ENCODE results near the gene STK25. TPM values are rescaled to one million over a fixed set of nuclear protein-coding genes. Genes with fewer than 3 reads are reported as not detected.
"Not testable (repeated sequence)": the region's sequence is repeated elsewhere in the genome, so short reads cannot be mapped to it uniquely, and the experiment has no call there.

The STK25 gene
- total RNA-seq, 2 experiments from 2014 or later = 97.6 to 113 TPM

- ChIA-PET CTCF (interaction anchor here (0.6 kb wide), 1 partner anchor 83 kb away, joined by 3 read pairs; no protein-coding TSS in a partner anchor), POLR2A (no interaction called here)
These were observed 32.6 kb upstream of the STK25 start for GRCh38 chr2:241540771-241541561.

- ChIA-PET POLR2A (no interaction called here), CTCF (no interaction called here)
These were observed 32.0 kb upstream of the STK25 start for GRCh38 chr2:241540401-241540770.

- CTCF ChIA-PET = no interaction called here
- POLR2A ChIA-PET = no interaction called here
These were observed 31.4 kb upstream of the STK25 start for GRCh38 chr2:241539616-241540374.

DNA sequence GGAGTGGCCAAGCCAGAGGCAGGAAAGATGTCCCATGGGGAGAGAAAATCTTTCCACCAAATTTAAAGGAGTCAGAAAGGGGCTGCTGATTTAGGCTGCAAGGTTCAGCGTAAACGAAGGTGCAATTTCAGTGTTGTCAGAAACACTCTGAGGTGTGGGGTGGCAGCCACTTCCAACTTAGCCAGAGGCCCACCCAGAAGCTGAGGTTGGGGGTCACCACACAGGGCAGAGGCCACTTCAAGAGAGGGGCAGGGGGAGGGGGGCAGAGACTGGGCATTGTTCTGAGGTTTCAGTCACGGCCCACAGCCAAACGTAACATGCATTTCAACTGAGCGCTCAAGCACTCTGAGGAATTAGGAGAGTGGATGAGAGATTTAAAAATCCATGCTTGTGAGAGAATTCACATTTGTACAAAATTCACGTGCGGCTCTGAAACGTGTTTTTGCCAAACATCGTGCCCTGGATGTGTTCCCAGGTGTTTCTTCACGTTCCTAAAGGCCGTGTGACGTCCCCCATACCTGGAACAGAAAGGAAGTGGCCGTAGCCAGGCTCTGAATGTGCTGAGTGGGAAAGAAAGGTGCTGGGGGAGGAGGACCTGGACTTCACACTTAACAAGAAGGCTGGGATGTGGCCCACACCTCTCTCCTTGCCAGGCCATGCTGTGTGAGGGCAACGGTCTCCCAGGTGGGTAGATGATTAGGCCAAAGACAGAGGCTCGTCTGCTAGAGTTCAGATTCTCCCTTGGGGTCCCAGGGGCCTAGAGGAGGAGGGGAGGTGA, 30.6 kb upstream of the STK25 start:
- CTCF ChIA-PET = no interaction called here

DNA sequence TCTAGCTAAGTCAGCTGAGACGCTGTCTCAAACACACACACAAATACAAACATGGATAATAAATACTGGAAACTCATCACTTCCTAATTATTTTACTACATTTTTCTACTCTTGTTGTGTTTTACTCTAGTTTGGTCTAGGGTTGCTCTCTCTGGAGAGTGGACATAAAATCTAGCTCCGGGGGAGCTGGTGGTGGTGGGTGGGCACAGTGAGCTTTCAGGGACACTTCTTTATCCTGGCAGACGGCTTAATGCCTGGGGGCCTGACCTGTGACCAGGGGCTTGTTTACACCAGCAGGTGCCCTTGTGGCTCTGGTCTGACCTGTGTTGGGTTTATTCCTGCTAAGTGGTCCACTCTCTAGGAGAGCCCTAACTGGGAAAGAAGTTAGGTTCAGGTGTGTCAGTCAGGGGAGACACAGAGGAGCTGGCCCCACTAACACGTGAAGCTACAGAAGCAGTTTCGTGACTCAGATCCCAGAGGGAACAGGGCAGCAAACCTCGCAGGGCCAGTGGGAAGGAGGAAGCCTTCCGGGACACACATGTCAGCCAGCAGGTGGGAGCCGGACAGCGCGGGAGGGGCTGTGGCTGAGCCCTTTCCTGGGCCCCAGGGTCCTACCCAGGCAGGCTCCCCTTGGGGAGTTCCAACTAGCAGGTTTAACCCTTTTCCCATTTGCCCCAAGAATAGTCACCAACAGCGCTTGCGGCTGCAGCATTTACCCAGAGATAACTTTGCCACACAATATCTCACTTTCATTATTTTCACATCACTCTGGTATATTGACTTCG, 27.7 kb upstream of the STK25 start:
- POLR2A ChIA-PET = no interaction called here
- CTCF ChIA-PET = no interaction called here

More for the DNA sequence above, 30.6 kb upstream of the STK25 start:
- POLR2A ChIA-PET = no interaction called here

DNA sequence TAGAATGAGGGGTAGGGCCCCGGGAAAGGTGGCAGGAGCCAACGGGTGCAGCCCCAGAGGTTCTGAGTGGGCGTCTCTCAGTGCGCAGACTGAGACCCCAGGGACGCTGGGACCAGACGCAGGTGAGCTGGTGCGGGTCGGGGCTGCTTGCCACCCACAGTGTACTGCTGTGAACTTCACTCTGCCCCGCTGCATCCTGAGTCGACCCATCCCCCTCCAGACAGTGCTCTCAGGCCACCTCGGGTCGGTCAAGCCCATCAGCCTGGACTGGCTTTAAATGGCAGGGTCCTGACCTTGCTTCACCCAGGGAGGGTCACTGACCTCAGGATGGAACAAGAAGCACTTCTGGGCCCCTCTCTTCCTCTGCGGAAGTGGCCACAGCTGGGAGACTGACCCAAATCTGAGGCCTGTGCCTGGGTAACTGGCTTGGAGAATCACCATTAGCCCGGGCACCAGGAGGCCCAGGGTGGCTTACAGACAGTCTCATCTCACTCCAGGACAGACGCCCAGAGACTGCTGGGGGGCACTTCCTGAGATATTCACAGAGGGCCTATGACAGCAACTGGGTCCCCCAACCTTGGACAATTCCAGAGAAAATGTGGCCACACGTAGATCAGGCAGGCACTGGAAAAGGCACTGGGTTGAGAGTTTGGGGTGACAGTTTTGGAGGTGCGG, 26.5 kb upstream of the STK25 start:
- CTCF ChIA-PET = no interaction called here
- POLR2A ChIA-PET = no interaction called here

GRCh38 chr2:241534293-241534692, 25.9 kb upstream of the STK25 start:
- POLR2A ChIA-PET = no interaction called here
- CTCF ChIA-PET = no interaction called here

DNA sequence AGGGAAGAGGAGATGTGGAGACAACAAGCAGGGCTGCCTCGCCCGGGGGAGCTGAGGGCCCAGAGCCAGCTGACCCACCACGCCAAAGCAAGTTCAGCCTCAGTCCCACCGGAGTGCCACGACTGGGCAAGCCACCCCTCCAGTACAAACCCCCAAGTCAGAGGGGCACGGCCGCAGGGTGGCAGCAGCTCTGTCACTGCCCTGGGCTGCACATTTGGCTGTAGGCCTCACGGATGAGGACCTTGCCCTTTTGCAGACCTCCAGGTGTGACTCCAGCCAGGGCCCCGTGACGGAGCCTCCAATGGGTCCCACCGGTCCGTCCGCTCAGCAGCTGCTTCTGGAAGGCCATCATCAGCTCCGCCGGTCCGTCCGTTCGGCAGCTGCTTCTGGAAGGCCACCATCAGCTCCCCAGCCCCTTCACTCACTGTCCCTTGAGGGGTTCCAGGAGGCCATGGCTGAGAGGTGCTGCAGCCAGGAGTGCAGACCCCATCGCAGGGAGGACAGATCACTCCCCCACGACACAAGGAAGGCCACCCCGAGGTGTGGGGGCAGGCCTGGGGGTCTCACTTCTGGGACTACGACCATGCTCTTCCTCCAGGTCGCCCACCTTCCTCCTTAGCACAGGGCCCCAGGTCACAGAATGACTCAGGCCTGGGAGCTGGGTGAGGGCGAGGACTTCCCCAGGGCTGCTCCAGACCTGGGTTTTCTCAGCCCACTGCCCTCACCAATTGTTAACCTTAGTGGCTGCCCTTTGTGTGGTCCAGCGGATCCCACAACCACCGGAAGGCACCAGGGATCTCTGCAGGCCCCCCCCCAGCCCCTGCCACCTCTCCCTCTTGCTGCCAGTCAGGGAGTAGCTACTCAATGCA, 24.6 kb upstream of the STK25 start:
- POLR2A ChIA-PET = no interaction called here

DNA sequence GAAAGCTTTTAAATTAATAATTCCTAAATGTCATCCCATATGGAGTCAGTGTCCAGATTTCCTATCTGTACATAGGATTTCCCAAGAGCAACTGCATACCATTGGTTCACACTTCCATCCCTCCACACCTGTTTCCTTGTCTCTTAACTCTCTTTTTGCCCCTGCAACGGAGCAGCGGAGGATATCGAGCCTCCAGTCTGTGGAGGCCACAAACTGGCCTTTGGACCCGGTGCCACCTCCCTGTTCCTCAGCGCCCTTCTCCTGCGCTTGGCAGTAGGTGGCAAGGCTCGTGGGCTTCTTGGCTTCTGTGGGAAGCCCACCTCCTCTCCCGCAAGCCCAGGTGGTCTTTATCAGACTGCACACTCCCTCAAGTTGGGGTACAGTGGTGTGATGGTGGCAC, 23.8 kb upstream of the STK25 start:
- CTCF ChIA-PET = no interaction called here
- POLR2A ChIA-PET = no interaction called here

More for the DNA sequence above, 24.6 kb upstream of the STK25 start:
- CTCF ChIA-PET = no interaction called here

DNA sequence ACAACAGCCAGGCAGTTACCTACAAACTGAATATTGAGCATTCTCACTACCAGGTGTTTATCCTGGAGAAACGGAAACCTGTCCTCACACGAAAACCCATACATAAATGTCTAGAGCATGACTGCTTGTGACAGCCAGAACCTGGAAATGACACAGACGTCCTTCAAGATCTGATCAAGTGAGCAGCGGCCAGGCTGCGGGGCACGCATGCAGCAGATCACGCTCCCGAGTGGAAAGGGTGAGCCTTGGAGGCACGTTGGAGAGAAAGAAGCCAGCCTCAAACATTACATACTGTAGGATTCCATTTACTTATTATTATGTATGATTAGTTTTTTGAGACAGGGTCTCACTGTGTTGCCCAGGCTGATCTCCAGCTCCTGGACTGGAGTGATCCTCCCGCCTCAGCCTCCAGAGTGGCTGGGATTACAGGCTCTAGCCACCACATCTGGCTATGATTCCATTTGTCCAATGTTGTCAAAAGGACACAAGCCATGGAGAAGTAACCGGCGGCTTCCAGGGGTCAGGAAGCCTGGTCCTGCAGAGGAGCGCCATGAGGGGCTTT, 22.9 kb upstream of the STK25 start:
- POLR2A ChIA-PET = no interaction called here
- CTCF ChIA-PET = no interaction called here

DNA sequence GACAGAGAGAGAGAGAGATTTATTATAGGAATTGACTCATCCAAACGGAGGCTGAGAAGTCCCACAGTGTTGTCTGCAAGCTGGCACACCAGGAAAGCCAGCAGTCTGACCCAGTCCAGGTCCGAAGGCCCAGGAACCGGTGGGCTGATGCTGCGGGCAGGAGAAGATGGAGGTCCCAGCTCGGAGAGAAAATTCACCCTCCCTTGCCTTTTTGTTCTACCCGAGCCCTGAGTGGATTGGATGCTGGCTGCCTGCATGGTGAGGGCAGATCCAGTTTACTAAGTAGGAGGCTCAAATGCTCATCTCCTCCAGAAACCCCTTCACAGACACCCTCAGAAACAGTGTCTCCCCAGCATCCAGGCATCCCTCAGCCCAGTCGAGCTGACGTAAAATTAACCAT, 22.2 kb upstream of the STK25 start:
- ChIA-PET CTCF (no interaction called here), POLR2A (no interaction called here)

DNA sequence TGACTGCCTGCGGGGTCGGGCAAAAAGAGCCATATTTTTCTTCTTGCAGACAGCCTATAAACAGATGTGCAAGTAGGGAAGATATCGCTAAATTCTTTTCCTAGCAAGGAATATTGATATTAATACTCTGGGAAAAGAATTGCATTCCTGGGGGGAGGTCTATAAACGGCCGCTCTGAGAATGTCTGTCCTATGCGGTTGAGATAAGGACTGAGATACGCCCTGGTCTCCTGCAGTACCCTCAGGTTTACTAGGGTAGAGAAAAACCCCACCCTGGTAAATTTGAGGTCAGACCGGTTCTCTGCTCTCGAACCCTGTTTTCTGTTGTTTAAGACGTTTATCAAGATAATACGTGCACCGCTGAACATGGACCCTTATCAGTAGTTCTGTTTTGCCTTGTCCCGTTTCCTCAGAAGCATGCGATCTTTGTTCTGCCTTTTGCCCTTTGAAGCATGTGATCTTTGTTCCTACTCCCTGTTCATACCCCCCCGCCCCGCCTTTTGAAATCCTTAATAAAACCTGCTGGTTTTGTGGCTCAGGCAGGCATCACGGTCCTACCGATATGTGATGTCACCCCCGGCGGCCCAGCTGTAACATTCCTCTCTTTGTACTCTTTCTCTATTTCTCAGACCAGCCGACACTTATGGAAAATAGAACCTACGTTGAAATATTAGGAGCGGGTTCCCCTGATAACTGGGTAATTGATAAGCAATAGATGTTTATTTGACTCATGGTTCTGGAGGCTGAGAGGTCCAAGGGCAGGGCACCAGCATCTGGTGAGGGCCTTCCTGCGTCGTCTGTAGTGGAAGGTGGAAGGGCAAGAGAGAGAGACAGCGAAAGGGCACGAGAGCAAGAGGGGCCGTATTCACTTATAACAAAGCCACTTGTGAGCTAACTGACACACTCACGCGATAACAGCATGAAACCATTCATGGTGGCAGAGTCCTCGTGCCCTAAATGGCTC, 17.7 kb upstream of the STK25 start:
- CTCF ChIA-PET, POLR2A ChIA-PET: not testable (repeated sequence)

DNA sequence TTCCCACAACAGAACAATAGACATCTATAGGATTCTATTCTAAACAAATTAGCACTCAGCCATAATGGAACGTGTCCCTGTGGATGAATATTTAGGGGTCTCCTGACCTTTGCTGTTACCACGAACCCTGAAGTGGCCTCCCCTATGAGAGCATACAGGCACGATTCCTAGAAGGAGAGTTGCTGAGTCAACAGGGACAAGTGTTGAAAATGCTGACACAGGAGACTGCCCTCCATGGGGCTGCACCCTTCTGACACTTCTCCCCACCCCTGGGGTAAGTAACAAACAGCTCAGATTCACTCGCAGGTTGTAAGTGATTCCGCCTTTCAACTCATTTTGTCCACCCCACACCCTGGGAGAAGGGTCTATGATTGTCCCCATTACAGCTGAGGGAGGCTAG, 14.1 kb upstream of the STK25 start:
- ChIA-PET POLR2A (no interaction called here), CTCF (interaction anchor here (0.8 kb wide), 1 partner anchor 8 kb away, joined by 3 read pairs; no protein-coding TSS in a partner anchor)

DNA sequence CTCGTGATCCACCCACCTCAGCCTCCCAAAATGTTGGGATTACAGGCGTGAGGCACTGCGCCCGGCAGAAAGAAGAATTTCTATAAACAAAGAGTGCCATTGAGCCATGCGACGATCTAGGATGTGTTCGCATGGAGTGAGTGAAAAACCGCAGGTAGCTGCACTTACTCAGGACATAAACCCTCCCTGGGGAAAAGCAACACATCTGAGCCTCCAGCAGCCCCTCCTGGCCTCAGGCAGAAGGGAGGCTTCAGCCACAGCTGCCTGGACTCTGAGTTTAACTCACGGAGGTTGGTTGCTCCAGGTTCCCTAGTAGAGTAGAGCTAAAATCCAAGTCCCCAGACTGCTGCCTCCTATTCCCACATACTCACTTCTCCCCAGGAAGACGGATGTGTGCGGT, 11.3 kb upstream of the STK25 start:
- POLR2A ChIA-PET = no interaction called here

DNA sequence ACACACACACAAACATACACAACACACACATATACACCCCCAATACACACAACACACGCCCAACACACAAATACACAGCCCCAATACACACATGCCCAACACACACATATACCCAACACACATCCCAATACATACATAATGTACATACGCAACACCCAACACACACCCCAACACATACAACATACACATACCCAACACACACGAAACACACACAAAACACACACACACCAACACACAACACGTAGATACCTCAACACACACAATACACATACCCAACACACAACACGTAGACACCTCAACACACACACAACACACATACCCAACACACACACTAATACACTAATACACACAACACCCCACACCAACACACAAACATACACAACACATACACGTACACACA, 8.9 kb upstream of the STK25 start:
- ChIA-PET POLR2A (no interaction called here), CTCF (no interaction called here)

More for the DNA sequence above, 11.3 kb upstream of the STK25 start:
- CTCF ChIA-PET = no interaction called here

DNA sequence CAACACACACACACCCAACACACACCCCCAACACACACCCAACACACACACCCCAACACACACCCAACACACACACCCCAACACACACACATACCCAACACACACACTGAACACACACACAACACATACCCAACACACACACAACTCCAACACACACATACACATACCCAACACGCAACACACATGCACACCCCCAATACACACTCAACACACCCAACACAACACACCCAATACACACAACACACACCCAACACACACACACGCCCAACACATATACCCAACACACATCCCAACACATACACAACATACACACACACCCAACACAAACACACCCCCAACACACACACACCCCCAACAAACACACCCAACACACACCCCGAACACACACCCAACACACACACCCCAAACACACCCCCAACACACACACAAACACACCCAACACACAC, 8.2 kb upstream of the STK25 start:
- POLR2A ChIA-PET = no interaction called here
- CTCF ChIA-PET = no interaction called here

Data from activated CD8-positive, alpha-beta memory T cell treated with anti-CD3 and anti-CD28 coated beads for 36 hours (primary cell).